ENCODE measurements around the gene CPA1. TPM values are rescaled to one million over a fixed set of nuclear protein-coding genes. Genes with fewer than 3 reads are reported as not detected.

Gene CPA1
- total RNA-seq, 1 donor from 2014 or later: not detected

GRCh38 chr7:130430841-130431666 is 50.8 kb downstream of the CPA1 start:
- ATAC-seq: peak; percentile 10

- peak; percentile 83 for ATAC-seq
Measured at GRCh38 chr7:130432886-130433285, 52.6 kb downstream of the CPA1 start.

GRCh38 chr7:130433301-130433700 is 53.0 kb downstream of the CPA1 start:
- no peak for ATAC-seq

GRCh38 chr7:130435311-130435854 is 55.1 kb downstream of the CPA1 start:
- ATAC-seq: no peak

GRCh38 chr7:130436253-130436652 is 56.0 kb downstream of the CPA1 start:
- ATAC-seq: no peak

Other genes starting within 250 kb of the CPA1 start
- 14.9 TPM for gene TMEM209, start 175.1 kb upstream of the CPA1 start, total RNA-seq
- not detected for gene SSMEM1, start 172.6 kb upstream of the CPA1 start, total RNA-seq
- not detected for gene CPA2, start 113.6 kb upstream of the CPA1 start, total RNA-seq
- 9.4 TPM for gene CPA4, start 87.3 kb upstream of the CPA1 start, total RNA-seq
- gene CPA5, start 35.7 kb upstream of the CPA1 start, total RNA-seq: not detected
- gene CEP41, start 60.5 kb downstream of the CPA1 start, total RNA-seq: 4.8 TPM
- gene MEST, start 111.6 kb downstream of the CPA1 start, total RNA-seq: 9.5 TPM

Measured in esophagus mucosa (tissue), 1 donor.